ENCODE results near the gene TNKS1BP1.

DNA sequence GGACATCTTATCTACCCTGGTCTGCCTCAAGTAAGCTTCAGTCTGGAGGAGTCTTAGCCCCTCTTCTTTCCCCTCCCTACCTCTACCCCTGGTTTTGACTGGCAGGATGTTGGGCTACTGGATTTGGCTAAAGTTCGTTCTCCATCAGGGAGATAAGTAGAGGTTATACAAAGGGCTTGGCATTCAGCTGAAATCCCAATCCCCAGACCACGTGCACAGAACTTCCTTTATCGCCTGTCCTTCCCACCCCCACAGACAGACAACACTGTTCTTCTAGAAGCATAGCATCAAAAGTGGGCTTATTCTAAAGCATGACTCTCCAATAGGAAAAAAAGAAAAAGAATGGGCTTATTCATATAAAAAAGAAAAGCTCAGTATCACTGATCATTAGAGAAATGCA, 48.4 kb upstream of the TNKS1BP1 start:
- TF ChIP-seq ZNF274 (IDR thresholded peaks at IDR 0.05; ENCODE audit: low read depth, low read length): no peak
- TF ChIP-seq SUZ12 (IDR thresholded peaks at IDR 0.05; ENCODE audit: extremely low read depth, insufficient read depth, insufficient read length): no peak
- TF ChIP-seq YY1 (IDR thresholded peaks at IDR 0.05; ENCODE audit: insufficient read depth, insufficient read length): no peak

Measured in NT2/D1 (cell line).